Adrenal gland (tissue), 12 donors: ENCODE measurements around the gene CACNA1H. TPM values are rescaled to one million over a fixed set of nuclear protein-coding genes. Genes with fewer than 3 reads are reported as not detected.

Source experiments
- DNase-seq, 7 donors: peaks; one replicate each; pipeline ENCODE4 v3.0.0-alpha.2; 2019 to 2020
- H3K27ac ChIP-seq, 5 donors: fragments of 200-600 bp; sonication (generic) in 4 of 5; 1 replicate in 3 of 5; 2 replicates in 2 of 5; pipeline versions ENCODE4 v1.5.1 to v1.8.0; 2016 to 2020; ENCODE audit warnings: mild to moderate bottlenecking in 1 of 5
- H3K27me3 ChIP-seq: fragments of 200-600 bp; 2 replicates; pipeline ENCODE4 v1.8.0; 2021
- H3K36me3 ChIP-seq, 2 donors: fragments of 200-600 bp; replicated peaks in 1 of 2; 1 replicate in 1 of 2; 2 replicates in 1 of 2; pipeline versions ENCODE4 v1.5.1 to v1.8.0; 2018 to 2022
- H3K4me1 ChIP-seq, 2 donors: fragments of 200-600 bp; replicated peaks in 1 of 2; 1 replicate in 1 of 2; 2 replicates in 1 of 2; pipeline versions ENCODE4 v1.5.1 to v1.8.0; 2018 to 2021
- H3K4me3 ChIP-seq, 4 donors: fragments of 200-600 bp; sonication (generic) in 3 of 4; one replicate each; pipeline ENCODE4 v1.5.1; 2016 to 2018
- H3K9me3 ChIP-seq, 3 donors: fragments of 200-600 bp; sonication (generic) in 1 of 3; replicated peaks in 1 of 3; 1 replicate in 2 of 3; 2 replicates in 1 of 3; pipeline versions ENCODE4 v1.5.1 to v1.8.0; 2016 to 2021
- CTCF ChIP-seq, 6 experiments: fragments of 450-650 bp in 4 of 6; fragments of 200-600 bp in 2 of 6; sonication (generic) in 1 of 6; IDR thresholded peaks; 1 replicate in 5 of 6; 2 replicates in 1 of 6; pipeline versions ENCODE4 v1.5.1 to v1.8.0; 2016 to 2021; ENCODE audit warnings: antibody characterized with exemption in 6 of 6, mild to moderate bottlenecking in 2 of 6, moderate library complexity in 1 of 6
- POLR2A ChIP-seq, 2 donors: fragments of 450-650 bp; IDR thresholded peaks; one replicate each; pipeline ENCODE4 v1.6.1; 2017; ENCODE audit warnings: antibody characterized with exemption in 2 of 2, mild to moderate bottlenecking in 2 of 2, moderate library complexity in 1 of 2
- WGBS, 4 donors: extraction: QIAGEN DNeasy Blood & Tissue Kit in 2 of 4; methylation state at CpG; one replicate each; pipeline versions ENCODE4 v1.1.5 to v1.1.7; 2013 to 2017; 5-methylcytosine and 5-hydroxymethylcytosine counted together
- intact Hi-C, 2 donors: fragments of 100-400 bp; cut with DNase I; formaldehyde crosslinking; loops; one replicate each; pipeline versions ENCODE4 v1.14.1 to v1.15.0; 2022 to 2023
- polyA plus RNA-seq, 3 donors: library from polyadenylated mRNA; stranded (reverse); fragments of 200-250 nt in 2 of 3; fragments of 350-450 nt in 1 of 3; fragmentation: Illumina TruSeq in 1 of 3; extraction: RNeasy Lipid Tissue Mini Kit (QIAGEN cat#74804) in 1 of 3; gene quantifications; one replicate each; pipeline ENCODE4 v1.2.3, GENCODE V29; 2013 to 2014
- total RNA-seq, 9 donors: library from RNA; depleted of rRNA in 4 of 9; stranded (reverse); fragments of >200 nt in 4 of 9; fragments of 120-200 nt in 1 of 9; fragmentation: NEBNext Ultra II Directional in 1 of 9; extraction: Animal tissue kit (Norgen Biotek cat#: 25700) in 1 of 9; gene quantifications; one replicate each; pipeline versions ENCODE4 v1.1.0 to v1.2.4, GENCODE V29; 2013 to 2023
- donor health status: healthy with polysubstance abuse.
- donor health status: Bipolar disorder and iron deficiency.
- donor health status: DM: yes; HTN: yes; CAD: no.
- donor health status: DM: no; HTN: no; CAD: no.
- donor health status: DM: no; HTN: no; CAD: no.
- donor health status: DM: yes; HTN: yes; CAD: no.

CACNA1H gene
- total and polyA plus RNA-seq, 12 donors: 14.0 to 121 (median 34.9) TPM

GRCh38 chr16:1157639-1158455, 4.9 kb downstream of the CACNA1H start:
- intact Hi-C loops: no loop called here
- no peaks in the 10 kb centered on the region for H3K36me3 ChIP-seq
- no peak for DNase-seq
- H3K27ac ChIP-seq: peak overlapping the region in 2 of 5 donors; percentile 89 to 91
- no peaks in the 10 kb centered on the region for H3K27me3 ChIP-seq
- 76 to 91% (median 85%) methylated on average over 24 to 40 of the region's 40 CpGs for WGBS, 4 donors
- H3K9me3 ChIP-seq: no peaks in the 10 kb centered on the region
- peaks cover 42 to 50% of the 10 kb centered on the region in 2 donors for H3K4me1 ChIP-seq
- no peak overlapping the region for H3K4me3 ChIP-seq
- TF ChIP-seq CTCF (IDR thresholded peaks at IDR 0.05) (no peak), POLR2A (IDR thresholded peaks at IDR 0.05) (no peak)

GRCh38 chr16:1158456-1159324, 5.8 kb downstream of the CACNA1H start:
- peaks cover 41 to 52% of the 10 kb centered on the region in 2 donors for H3K4me1 ChIP-seq
- TF ChIP-seq POLR2A (IDR thresholded peaks at IDR 0.05) (peak in 1 of 2 donors; percentile 50), CTCF (IDR thresholded peaks at IDR 0.05) (no peak)
- no peak overlapping the region for H3K4me3 ChIP-seq
- WGBS, 4 donors: 22 to 66% (median 28%) methylated on average over 15 to 65 of the region's 65 CpGs
- intact Hi-C loops: no loop called here
- DNase-seq: peak; percentile 81 to 93 (median 86)
- H3K27ac ChIP-seq: peak overlapping the region in 3 of 5 donors; percentile 88 to 91 (median 89)
- no peaks in the 10 kb centered on the region for H3K27me3 ChIP-seq
- H3K9me3 ChIP-seq: no peaks in the 10 kb centered on the region
- no peaks in the 10 kb centered on the region for H3K36me3 ChIP-seq

GRCh38 chr16:1159325-1159972, 6.5 kb downstream of the CACNA1H start:
- Histone ChIP-seq H3K36me3 (no peaks in the 10 kb centered on the region), H3K4me1 (peaks cover 33 to 50% of the 10 kb centered on the region in 2 donors), H3K4me3 (peak overlapping the region in 1 of 4 donors; percentile 7), H3K27me3 (no peaks in the 10 kb centered on the region), H3K27ac (peak overlapping the region; percentile 68 to 91 (median 88)), H3K9me3 (no peaks in the 10 kb centered on the region)
- WGBS, 4 donors: 30 to 55% (median 36%) methylated on average over 14 to 28 of the region's 28 CpGs
- DNase-seq: peak in 4 of 7 donors; percentile 44 to 62 (median 54)
- intact Hi-C loops: no loop called here
- TF ChIP-seq CTCF (IDR thresholded peaks at IDR 0.05) (no peak), POLR2A (IDR thresholded peaks at IDR 0.05) (no peak)
